Fibroblast of gingiva (primary cell): ENCODE measurements around the gene GTF2A1L.
"Not testable (repeated sequence)": the region's sequence is repeated elsewhere in the genome, so short reads cannot be mapped to it uniquely, and the experiment has no call there.

Experiments
- DNase-seq: peaks from one replicate; pipeline ENCODE4 v3.0.0-alpha.2; 2011; ENCODE audit warnings: low read depth

Gene GTF2A1L

GRCh38 chr2:48699348-48699930 is 81.8 kb downstream of the GTF2A1L start:
- no peak for DNase-seq

- DNase-seq: not testable (repeated sequence)
Observed at GRCh38 chr2:48703621-48704020, 86.0 kb downstream of the GTF2A1L start.

DNA sequence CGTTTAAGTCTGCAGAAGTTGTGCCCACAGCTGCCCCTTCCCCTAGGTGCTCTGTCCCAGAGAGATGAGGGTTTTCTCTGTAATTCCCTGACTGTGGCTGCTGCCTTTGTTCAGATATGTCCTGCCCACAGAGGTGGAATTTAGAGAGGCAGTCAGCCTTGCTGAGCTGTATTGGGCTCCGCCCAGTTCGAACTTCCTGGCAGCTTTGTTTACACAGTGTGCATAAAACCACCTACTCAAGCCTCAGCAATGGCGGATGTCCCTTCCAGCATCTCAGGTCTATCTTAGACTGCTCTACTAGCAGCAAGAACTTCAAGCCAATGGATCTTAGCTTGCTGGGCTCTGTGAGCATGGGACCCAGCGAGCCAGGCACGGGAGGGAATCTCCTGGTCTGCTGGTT is 89.8 kb downstream of the GTF2A1L start:
- DNase-seq: no peak

GRCh38 chr2:48709096-48710034 is 91.7 kb downstream of the GTF2A1L start:
- DNase-seq: no peak

- no peak for DNase-seq
Observed at GRCh38 chr2:48711343-48711742, 93.7 kb downstream of the GTF2A1L start.

DNA sequence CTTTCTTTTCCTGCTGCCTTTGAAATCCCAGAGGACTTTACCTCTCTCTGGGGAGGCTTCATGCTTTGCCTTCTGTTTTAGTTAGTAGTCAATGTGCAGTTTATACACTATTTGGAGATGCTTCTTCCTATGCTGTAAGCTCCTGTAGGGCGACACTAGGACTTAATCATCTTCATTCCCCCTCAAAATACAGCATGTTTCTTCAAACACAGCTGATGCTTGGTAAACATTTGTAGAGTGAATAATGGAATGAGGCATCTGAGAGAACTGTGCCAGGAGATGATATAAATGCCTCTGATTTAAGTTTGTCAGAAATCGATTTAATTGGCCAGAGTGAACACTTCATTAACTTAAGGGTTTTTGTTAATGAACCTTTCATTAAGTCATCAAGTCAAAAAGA is 94.5 kb downstream of the GTF2A1L start:
- DNase-seq: no peak

- DNase-seq: no peak
Observed at GRCh38 chr2:48713647-48714046, 96.0 kb downstream of the GTF2A1L start.

DNA sequence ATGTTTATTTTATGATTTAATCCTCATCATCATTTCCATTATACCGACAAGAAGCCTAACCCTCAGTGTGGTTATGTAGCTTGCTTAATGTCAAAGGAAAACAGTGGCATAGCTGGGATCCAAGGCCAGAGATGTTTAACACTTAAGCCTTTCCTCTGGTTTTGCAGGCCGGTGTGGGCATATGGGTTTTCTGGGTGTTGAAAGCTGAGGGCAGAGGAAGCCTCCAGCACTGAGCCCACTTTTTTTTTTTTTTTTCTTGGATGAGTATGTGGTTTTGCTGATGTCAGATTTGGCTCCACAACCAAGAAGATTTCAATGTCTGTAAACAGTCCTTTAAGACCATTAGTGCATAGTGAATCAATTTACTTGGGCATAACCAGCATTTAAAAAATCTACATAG is 96.6 kb downstream of the GTF2A1L start:
- peak; percentile 57 for DNase-seq

DNA sequence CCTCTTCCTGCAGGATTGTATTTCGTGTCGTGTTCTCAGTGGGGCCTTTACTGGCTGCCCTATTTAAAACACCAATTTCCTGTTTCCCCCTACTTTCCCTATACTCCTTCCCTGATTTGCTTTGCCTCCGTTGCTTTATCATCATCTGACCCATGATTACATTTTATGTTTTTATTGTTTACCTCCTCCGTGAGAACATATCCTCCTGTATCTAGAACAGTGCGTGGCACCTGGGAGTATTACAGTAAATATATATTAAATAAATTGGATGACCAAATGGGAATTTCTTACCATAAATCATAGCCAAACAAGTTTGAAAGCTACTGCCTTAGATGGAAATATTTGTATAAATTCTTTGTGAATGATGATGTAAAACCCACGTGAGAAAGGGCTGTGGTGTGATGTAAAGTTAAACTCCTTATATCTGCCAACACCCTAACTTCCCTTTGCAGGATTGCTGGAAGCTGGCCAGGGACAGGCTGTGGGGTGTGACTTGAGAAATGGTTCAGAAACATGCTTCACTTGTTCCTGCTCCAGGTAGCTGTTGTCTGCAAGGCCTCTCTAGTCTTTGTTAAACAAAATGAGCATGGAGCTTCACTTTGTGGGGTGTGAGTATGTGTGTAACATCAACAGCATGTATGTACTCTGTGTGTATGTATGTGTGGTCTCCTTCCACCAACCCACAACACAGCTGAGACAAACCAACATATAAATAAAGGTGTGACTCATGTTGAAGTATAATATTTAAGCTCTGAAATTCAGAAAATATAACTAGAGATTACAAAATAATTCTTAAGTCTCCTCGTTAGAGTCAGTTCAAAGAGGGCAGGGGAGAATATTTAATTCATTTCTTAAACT is 97.6 kb downstream of the GTF2A1L start:
- DNase-seq: peak; percentile 24

DNA sequence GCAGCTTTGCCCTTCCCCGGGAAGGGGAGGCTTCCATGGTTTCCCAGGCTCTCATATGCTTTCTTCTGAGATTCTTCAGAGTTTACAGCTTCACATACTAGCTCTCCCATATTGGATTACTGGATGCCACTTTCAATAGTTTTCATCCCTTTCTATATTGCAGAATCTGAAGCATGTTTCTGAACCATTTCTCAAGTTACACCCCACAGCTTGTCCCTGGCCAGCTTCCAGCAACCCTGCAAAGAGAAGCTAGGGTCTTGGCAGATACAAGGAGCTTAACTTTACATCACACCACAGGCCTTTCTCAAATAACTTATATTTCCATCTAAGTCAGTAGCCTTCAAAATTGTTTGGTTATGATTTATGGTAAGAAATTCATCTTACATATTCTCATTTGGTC is 98.3 kb downstream of the GTF2A1L start:
- DNase-seq: peak; percentile 77

GRCh38 chr2:48717846-48718245 is 100.2 kb downstream of the GTF2A1L start:
- no peak for DNase-seq

GRCh38 chr2:48719480-48720177 is 102.0 kb downstream of the GTF2A1L start:
- DNase-seq: no peak

- DNase-seq: no peak
Observed at GRCh38 chr2:48721158-48721557, 103.5 kb downstream of the GTF2A1L start.

- DNase-seq: no peak
Observed at GRCh38 chr2:48722391-48722790, 104.7 kb downstream of the GTF2A1L start.

GRCh38 chr2:48723129-48723528 is 105.5 kb downstream of the GTF2A1L start:
- peak; percentile 72 for DNase-seq

DNA sequence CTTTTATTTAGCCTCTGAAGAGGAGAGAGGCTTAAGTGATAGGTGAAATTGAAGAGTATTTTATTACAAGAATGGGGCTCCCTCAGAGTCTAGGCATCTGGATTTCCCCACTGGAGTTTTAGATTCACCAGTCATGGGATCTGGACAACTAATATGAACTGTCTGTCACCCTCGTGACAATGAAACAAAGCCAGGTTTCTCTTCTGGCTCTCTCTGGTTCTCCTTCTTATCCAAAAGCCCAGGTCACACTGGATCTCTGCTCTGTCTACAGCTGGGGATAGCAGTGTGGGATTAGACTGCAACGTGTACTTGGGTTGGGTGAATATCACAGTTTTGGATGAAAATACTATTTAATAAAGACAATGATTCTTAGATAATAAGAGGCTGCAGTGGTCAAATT is 106.6 kb downstream of the GTF2A1L start:
- no peak for DNase-seq

DNA sequence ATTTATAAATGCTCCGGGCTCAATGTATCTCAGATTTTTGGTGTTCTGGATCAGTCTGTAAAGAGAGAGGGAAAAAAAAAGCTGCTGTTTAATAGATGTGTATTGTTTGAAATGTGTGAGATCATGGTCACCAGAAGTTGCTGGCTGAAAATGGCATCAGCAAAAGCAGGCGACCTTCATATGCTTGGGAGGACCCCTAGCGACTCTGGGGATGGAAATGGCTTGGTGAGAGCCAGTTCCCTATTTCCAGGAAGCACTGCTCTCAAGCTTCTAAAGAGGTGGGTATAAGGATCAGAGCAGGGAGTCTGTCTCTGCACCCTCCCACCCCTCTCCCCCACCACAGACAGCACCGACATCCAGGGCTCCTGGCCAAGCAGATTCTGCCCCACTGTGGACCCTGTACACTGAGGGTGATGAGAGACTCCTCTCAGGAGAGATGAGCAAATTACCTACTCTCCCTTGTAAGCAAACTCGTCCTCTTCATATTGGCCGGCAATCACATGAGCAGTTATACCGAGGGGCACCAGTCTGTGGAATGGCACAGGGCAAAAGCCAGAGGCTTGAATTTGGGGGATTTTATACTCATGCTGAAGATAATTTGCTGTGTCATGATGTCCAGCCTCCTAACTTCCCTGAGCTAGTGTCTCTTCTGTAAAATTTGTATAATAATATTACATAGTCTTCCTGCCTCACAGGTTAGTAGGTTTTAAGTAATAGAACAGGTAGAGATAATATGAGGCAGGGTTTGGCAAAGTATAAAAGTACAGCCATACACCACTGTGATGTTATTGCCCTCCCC is 108.2 kb downstream of the GTF2A1L start:
- DNase-seq: no peak

DNA sequence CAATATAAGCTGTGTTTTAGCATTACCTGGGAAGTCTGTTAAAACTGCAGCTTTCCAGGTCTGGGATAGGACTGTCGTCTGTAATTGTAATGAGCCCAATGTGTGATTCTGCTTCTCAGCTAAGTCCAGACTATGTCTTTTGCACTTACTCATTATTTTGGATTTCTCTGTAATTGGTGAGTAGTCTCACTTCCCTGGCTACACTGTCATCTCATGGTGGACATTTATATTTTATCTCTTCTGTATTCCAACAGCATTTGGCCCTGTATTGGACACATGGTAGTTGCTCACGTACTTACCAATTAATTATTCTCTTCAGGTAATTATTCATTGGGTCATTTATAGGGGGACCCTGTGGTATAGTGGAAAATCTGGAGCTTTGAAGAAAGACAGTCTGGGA is 109.9 kb downstream of the GTF2A1L start:
- DNase-seq: no peak

GRCh38 chr2:48728295-48728694 is 110.6 kb downstream of the GTF2A1L start:
- no peak for DNase-seq

- DNase-seq: no peak
Observed at GRCh38 chr2:48728840-48729239, 111.2 kb downstream of the GTF2A1L start.
